Smooth muscle cell (in vitro differentiated cells): ENCODE data around the gene RMI1. TPM values are rescaled to one million over a fixed set of nuclear protein-coding genes. Genes with fewer than 3 reads are reported as not detected.

Source experiments
- DNase-seq: peaks from one replicate; lab custom pipeline; 2025; ENCODE audit not compliant: unreplicated experiment; lab: John Stamatoyannopoulos, UW
- H2AFZ ChIP-seq: fragments of 200-600 bp; sonication (generic); 2 replicates; pipeline ENCODE4 v1.6.0; 2016; ENCODE audit warnings: antibody characterized with exemption, low read depth, mild to moderate bottlenecking
- H3F3A ChIP-seq: fragments of 200-600 bp; sonication (generic); 2 replicates; pipeline ENCODE4 v1.6.0; 2017; ENCODE audit warnings: antibody characterized with exemption, low read depth
- H3K27ac ChIP-seq: fragments of 200-600 bp; sonication (generic); 2 replicates; pipeline ENCODE4 v1.5.1; 2016; ENCODE audit warnings: low read depth, mild to moderate bottlenecking
- H3K27me3 ChIP-seq: fragments of 200-600 bp; sonication (generic); 2 replicates; pipeline ENCODE4 v1.6.1; 2016; ENCODE audit warnings: low read depth, mild to moderate bottlenecking
- H3K36me3 ChIP-seq: fragments of 200-600 bp; sonication (generic); 2 replicates; pipeline ENCODE4 v1.5.1; 2016; ENCODE audit warnings: low read depth
- H3K4me1 ChIP-seq: fragments of 200-600 bp; sonication (generic); 2 replicates; pipeline ENCODE4 v1.5.1; 2016; ENCODE audit warnings: low read depth
- H3K4me2 ChIP-seq: fragments of 200-600 bp; sonication (generic); 2 replicates; pipeline ENCODE4 v1.6.0; 2016; ENCODE audit warnings: mild to moderate bottlenecking
- H3K4me3 ChIP-seq: fragments of 200-600 bp; sonication (generic); 2 replicates; pipeline ENCODE4 v1.5.1; 2016; ENCODE audit warnings: mild to moderate bottlenecking
- H3K79me2 ChIP-seq: fragments of 200-600 bp; sonication (generic); 2 replicates; pipeline ENCODE4 v1.6.0; 2016; ENCODE audit warnings: low read depth, mild to moderate bottlenecking
- H3K9ac ChIP-seq: fragments of 200-600 bp; sonication (generic); 2 replicates; pipeline ENCODE4 v1.6.0; 2016; ENCODE audit warnings: low read depth
- H3K9me3 ChIP-seq: fragments of 200-600 bp; sonication (generic); replicated peaks from 2 replicates; pipeline ENCODE4 v1.5.1; 2016; ENCODE audit warnings: low read depth
- H4K20me1 ChIP-seq: fragments of 200-600 bp; sonication (generic); 2 replicates; pipeline ENCODE4 v1.6.0; 2016; ENCODE audit warnings: low read depth
- CTCF ChIP-seq: fragments of 200-600 bp; sonication (generic); IDR thresholded peaks from 2 replicates; pipeline ENCODE4 v1.5.1; 2017; ENCODE audit warnings: borderline replicate concordance, mild to moderate bottlenecking, antibody characterized with exemption; ENCODE audit not compliant: insufficient read depth, poor library complexity, severe bottlenecking
- WGBS: methylation state at CpG from one replicate; pipeline ENCODE4 v1.1.7; 2016; ENCODE audit warnings: low lambda C conversion rate; 5-methylcytosine and 5-hydroxymethylcytosine counted together
- polyA plus RNA-seq: library from polyadenylated mRNA; unstranded; fragments of >200 nt; fragmentation: Nextera tagmentation; extraction: Ambion mirVana; gene quantifications from 2 replicates; pipeline ENCODE4 v1.2.1, GENCODE V29; 2016
- total RNA-seq: library from RNA; depleted of rRNA; stranded (reverse); fragments of >200 nt; gene quantifications from 2 replicates; pipeline ENCODE4 v1.2.3, GENCODE V29; 2014

RMI1 gene
- total and polyA plus RNA-seq, 2 experiments from 2014 or later, result 3.2 to 11.1 TPM

- no peaks in the 10 kb centered on the region for H3K79me2 ChIP-seq
- H4K20me1 ChIP-seq, result no peaks in the 10 kb centered on the region
- no peak overlapping the region for H3K4me3 ChIP-seq
- 97% methylated on average over 2 of the region's 2 CpGs for WGBS
- no peak overlapping the region for H2AFZ ChIP-seq
- TF ChIP-seq CTCF, result no peak
- no peaks in the 10 kb centered on the region for H3K36me3 ChIP-seq
- H3K9ac ChIP-seq, result no peak overlapping the region
- no peak for DNase-seq
- H3K9me3 ChIP-seq, result no peaks in the 10 kb centered on the region
- no peak overlapping the region for H3K27ac ChIP-seq
- no peaks in the 10 kb centered on the region for H3K27me3 ChIP-seq
- no peak overlapping the region for H3K4me2 ChIP-seq
- H3F3A ChIP-seq, result no peaks in the 10 kb centered on the region
- no peaks in the 10 kb centered on the region for H3K4me1 ChIP-seq
Measured at GRCh38 chr9:84007662-84008061, 27.1 kb downstream of the RMI1 start.

GRCh38 chr9:84024041-84024575 is 43.5 kb downstream of the RMI1 start:
- H3K9me3 ChIP-seq, result no peaks in the 10 kb centered on the region
- no peak overlapping the region for H3K4me3 ChIP-seq
- no peaks in the 10 kb centered on the region for H3F3A ChIP-seq
- H3K27me3 ChIP-seq, result no peaks in the 10 kb centered on the region
- H3K4me1 ChIP-seq, result no peaks in the 10 kb centered on the region
- no peaks in the 10 kb centered on the region for H3K79me2 ChIP-seq
- no peak overlapping the region for H2AFZ ChIP-seq
- no peaks in the 10 kb centered on the region for H3K36me3 ChIP-seq
- WGBS, result 92% methylated on average over 4 of the region's 4 CpGs
- H4K20me1 ChIP-seq, result no peaks in the 10 kb centered on the region
- no peak for DNase-seq
- no peak overlapping the region for H3K4me2 ChIP-seq
- H3K9ac ChIP-seq, result no peak overlapping the region
- no peak overlapping the region for H3K27ac ChIP-seq
- TF ChIP-seq CTCF, result no peak

- 94% methylated on average over 4 of the region's 4 CpGs for WGBS
Measured at GRCh38 chr9:84027201-84027600, 46.6 kb downstream of the RMI1 start.

More at GRCh38 chr9:84027201-84027600, 46.6 kb downstream of the RMI1 start:
- Histone ChIP-seq H3K9me3 (no peaks in the 10 kb centered on the region), H3K79me2 (no peaks in the 10 kb centered on the region), H3K4me3 (no peak overlapping the region), H3F3A (no peaks in the 10 kb centered on the region), H3K27ac (no peak overlapping the region), H3K4me1 (no peaks in the 10 kb centered on the region), H3K27me3 (no peaks in the 10 kb centered on the region), H3K36me3 (no peaks in the 10 kb centered on the region), H2AFZ (no peak overlapping the region), H4K20me1 (no peaks in the 10 kb centered on the region), H3K4me2 (no peak overlapping the region), H3K9ac (no peak overlapping the region)
- no peak for DNase-seq
- no peak for TF ChIP-seq CTCF
